IPS-18c (cell line): ENCODE data around the gene HOTAIR.

Experiments
- H3K4me3 ChIP-seq: 2 replicates; pipeline ENCODE4 v1.7.0; 2013; ENCODE audit warnings: low read depth, mild to moderate bottlenecking, low read length, moderate library complexity; ENCODE audit not compliant: insufficient read depth
- H3K9me3 ChIP-seq: one replicate; pipeline ENCODE4 v1.6.1; 2013; ENCODE audit warnings: mild to moderate bottlenecking, low read length, moderate library complexity; ENCODE audit not compliant: control insufficient read depth, insufficient read depth

The HOTAIR gene

GRCh38 chr12:53972152-53972702 is 2.5 kb downstream of the HOTAIR start:
- Histone ChIP-seq H3K4me3 (no peak overlapping the region), H3K9me3 (peaks cover 4% of the 10 kb centered on the region)

- H3K9me3 ChIP-seq, result peaks cover 6% of the 10 kb centered on the region
Observed at GRCh38 chr12:53971686-53972085, 3.1 kb downstream of the HOTAIR start.

GRCh38 chr12:53971129-53971528 is 3.6 kb downstream of the HOTAIR start:
- H3K4me3 ChIP-seq, result no peak overlapping the region
- peaks cover 6% of the 10 kb centered on the region for H3K9me3 ChIP-seq

More at GRCh38 chr12:53971686-53972085, 3.1 kb downstream of the HOTAIR start:
- H3K4me3 ChIP-seq, result no peak overlapping the region

- no peak overlapping the region for H3K4me3 ChIP-seq
- peaks cover 6% of the 10 kb centered on the region for H3K9me3 ChIP-seq
Observed at GRCh38 chr12:53970451-53970850, 4.3 kb downstream of the HOTAIR start.

GRCh38 chr12:53969588-53970259 is 5.0 kb downstream of the HOTAIR start:
- H3K9me3 ChIP-seq, result peaks cover 6% of the 10 kb centered on the region
- no peak overlapping the region for H3K4me3 ChIP-seq

GRCh38 chr12:53968214-53969127 is 6.3 kb downstream of the HOTAIR start:
- H3K9me3 ChIP-seq, result peaks cover 2% of the 10 kb centered on the region
- no peak overlapping the region for H3K4me3 ChIP-seq

GRCh38 chr12:53967421-53967925 is 7.3 kb downstream of the HOTAIR start:
- H3K4me3 ChIP-seq, result no peak overlapping the region
- peaks cover 2% of the 10 kb centered on the region for H3K9me3 ChIP-seq

- Histone ChIP-seq H3K9me3 (peaks cover 3% of the 10 kb centered on the region), H3K4me3 (no peak overlapping the region; the same call in 1 of the 2 replicates)
Observed at GRCh38 chr12:53966385-53967133, 8.2 kb downstream of the HOTAIR start.

GRCh38 chr12:53966085-53966384 is 8.7 kb downstream of the HOTAIR start:
- Histone ChIP-seq H3K9me3 (peaks cover 5% of the 10 kb centered on the region), H3K4me3 (no peak overlapping the region)

- no peak overlapping the region for H3K4me3 ChIP-seq
Observed at GRCh38 chr12:53965281-53966084, 9.3 kb downstream of the HOTAIR start.

GRCh38 chr12:53964315-53964713 is 10.4 kb downstream of the HOTAIR start:
- no peak overlapping the region for H3K4me3 ChIP-seq

More at GRCh38 chr12:53965281-53966084, 9.3 kb downstream of the HOTAIR start:
- H3K9me3 ChIP-seq, result peaks cover 5% of the 10 kb centered on the region

GRCh38 chr12:53963434-53964314 is 11.1 kb downstream of the HOTAIR start:
- H3K9me3 ChIP-seq, result peaks cover 10% of the 10 kb centered on the region
- H3K4me3 ChIP-seq, result no peak overlapping the region

More at GRCh38 chr12:53964315-53964713, 10.4 kb downstream of the HOTAIR start:
- H3K9me3 ChIP-seq, result peaks cover 10% of the 10 kb centered on the region

GRCh38 chr12:53963005-53963404 is 11.7 kb downstream of the HOTAIR start:
- no peak overlapping the region for H3K4me3 ChIP-seq
- H3K9me3 ChIP-seq, result peaks cover 10% of the 10 kb centered on the region

GRCh38 chr12:53961025-53961761 is 13.6 kb downstream of the HOTAIR start:
- Histone ChIP-seq H3K4me3 (no peak overlapping the region), H3K9me3 (peaks cover 10% of the 10 kb centered on the region)
